HG02759 (cell line): Measurements from ENCODE around the gene MRNIP.

Source experiments
- ATAC-seq: cut with Tn5 transposase; IDR thresholded peaks from one replicate; pipeline ENCODE4 v1.9.1; 2021; ENCODE audit warnings: mild to moderate bottlenecking, moderate library complexity; ENCODE audit not compliant: unreplicated experiment

The MRNIP gene

DNA sequence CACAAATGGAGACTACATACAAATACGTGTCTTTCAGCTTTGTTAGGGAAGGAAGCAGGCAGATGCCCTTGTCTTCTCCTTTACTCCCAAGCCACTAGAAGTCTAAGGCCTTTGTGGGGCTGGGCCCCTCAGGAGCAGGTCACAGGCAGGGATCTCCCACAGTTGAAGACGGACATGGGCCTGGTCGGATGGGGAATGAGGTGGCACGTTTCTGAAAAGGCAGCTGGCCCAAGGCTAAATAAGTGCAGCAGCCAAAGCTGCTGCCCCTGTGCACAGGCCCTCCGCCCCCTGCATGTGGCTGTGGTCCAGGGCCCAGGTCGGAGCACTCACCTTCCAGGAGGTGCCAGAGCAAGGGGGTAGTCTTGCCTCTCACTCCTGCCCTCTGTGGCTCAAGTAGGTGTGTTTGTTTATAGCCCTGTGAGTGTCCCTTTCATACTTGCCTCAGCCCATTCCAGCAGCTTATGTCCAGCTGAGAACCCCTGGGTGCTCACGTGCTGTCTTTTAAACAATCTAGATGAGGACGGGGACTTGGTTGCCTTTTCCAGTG lies 36.1 kb downstream of the MRNIP start:
- no peak for ATAC-seq

DNA sequence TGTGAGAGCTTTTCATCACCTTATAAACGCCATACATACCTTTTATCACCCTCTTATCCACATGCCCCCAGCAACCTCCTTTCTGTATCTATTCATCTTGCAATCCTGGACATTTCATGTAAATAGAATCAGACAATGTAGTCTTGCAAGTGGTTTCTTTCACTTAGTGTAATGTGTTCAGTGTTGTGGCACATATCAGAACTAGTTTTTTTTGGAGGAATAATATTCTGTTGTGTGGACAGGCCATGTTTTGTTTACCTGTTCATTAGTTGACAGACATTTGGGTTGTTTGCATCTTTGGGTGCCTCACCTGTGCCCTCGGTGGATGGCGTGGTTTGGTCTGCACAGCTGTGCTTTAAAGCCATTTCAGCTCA lies 36.6 kb downstream of the MRNIP start:
- no peak for ATAC-seq

DNA sequence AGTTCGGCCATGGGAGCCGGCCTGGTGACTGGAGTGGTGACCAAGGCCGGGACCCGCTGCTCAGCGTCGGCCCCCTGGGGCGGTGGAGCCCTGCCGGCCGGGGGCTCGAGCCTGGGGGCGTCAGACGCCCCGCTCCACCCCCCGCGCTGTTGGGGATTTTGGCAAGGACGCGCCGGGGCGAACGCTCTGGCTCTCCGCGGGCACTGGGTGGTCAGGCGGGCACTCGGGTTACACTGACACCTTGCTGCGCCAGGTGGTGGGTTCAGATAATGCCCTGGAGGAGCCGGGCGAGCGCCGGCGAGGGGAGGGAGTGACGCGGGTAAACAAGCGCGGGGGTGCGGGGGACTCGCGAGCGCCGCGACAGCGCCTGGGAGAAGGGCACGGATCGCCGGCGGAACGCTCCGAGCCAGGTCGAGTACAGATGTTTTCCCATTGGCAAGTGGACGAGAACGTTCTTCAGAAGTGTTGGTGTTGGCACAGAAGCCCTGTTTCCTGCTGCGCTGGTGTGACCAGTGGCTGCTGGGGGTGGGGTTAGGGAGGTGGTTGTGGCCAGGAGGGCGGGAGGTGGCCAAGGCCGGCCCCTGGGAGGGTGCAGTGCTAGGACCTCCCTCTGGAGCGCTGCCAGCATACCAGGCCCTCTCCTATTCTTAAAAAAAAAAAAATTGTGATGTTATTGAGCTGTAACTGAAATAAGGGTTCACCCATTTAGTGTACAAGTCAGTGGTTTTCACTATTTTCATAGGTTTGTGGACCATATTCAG lies 37.1 kb downstream of the MRNIP start:
- ATAC-seq = peak; percentile 43

DNA sequence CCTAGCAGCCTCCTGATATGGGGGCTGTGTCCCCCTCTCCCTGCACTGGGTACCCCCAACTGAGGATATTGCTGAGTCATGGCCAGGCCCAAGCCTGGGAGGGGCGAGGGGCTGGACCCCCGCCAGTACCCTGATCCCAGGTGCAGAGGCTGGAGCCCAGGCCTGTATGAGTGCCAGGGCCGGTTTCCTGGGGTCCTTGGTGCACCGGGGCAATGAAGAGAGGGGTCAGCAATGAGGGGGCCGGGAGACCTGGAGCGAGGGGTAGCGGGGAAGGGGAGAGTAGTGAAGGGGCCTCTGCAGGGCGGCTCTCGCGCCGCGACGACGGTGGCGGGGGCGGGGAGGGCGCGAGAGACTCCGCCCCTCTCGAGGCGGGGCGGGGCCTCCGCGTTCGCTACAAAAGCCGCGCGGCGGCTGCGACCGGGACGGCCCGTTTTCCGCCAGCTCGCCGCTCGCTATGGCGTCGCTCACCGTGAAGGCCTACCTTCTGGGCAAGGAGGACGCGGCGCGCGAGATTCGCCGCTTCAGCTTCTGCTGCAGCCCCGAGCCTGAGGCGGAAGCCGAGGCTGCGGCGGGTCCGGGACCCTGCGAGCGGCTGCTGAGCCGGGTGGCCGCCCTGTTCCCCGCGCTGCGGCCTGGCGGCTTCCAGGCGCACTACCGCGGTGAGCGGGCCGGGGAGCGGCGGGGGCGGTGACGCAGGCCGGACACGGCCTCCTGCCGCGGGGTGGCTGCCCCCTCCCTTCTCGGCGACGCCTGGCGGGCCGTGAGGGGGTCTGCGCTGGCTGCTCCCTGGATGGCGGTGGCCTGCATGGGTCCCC lies 37.9 kb downstream of the MRNIP start, which contains the start of gene SQSTM1:
TSS of gene SQSTM1 (plus strand) at position 423 of the 815 bp plus-strand sequence. CDS start at position 455, 32 bp downstream.
- ATAC-seq = peak; percentile 43

DNA sequence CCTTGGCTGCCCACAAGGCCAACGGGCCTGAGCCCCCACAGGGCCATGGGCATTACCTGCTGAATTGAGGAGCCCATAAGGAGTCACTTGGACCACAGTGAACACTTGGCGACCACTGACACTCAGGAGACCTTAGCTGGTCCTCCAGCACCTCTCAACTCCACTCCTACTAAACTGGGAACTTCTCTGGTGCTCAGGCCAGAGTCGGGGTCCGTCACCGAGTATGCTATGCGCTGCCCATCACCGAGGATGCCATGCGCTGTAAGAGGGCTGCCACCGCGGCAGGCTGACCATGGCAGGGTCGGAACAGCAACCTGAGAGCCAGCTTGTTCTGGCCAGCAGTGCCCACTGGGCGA lies 38.5 kb downstream of the MRNIP start:
- ATAC-seq = no peak

DNA sequence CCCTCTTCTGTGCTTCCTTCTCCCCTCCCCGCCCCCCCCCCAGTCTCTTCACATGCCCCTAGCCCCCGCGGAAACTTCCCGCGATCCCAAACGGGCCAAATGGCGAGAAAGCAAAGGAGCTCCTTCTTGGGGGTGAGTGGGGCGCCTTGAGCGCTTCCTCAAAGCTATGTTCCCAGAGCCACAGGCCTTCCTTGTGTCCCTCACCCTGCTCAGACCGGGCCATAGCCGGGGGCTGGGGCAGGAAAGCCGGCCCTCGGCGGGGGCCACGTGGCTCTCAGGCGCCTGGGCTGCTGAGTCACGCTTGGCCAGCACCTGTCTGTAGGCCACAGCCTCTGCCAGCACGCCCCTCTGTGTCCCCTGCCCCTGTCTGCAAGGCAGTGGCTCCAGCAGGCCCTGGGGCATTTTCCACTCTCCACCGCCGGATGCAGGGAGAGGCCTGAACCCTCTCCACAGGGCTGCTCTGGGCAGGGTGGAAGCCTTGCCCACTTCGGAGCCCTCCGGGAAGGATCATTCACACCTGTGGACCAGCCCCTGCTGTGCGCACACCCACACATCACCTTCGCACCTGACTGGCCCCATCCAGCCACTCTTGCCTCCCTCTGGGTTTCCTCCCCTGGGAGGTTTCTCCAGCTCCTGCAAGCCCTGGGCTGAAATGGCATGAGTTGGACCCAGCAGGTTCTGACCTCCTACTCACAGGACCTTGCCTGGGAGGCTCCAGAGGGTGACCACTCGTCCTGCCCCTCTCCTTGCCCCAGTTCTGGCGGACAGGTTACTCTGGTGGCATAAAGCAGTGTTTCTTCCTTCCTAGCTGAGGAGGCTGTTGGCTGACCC lies 39.1 kb downstream of the MRNIP start:
- peak; percentile 23 for ATAC-seq

DNA sequence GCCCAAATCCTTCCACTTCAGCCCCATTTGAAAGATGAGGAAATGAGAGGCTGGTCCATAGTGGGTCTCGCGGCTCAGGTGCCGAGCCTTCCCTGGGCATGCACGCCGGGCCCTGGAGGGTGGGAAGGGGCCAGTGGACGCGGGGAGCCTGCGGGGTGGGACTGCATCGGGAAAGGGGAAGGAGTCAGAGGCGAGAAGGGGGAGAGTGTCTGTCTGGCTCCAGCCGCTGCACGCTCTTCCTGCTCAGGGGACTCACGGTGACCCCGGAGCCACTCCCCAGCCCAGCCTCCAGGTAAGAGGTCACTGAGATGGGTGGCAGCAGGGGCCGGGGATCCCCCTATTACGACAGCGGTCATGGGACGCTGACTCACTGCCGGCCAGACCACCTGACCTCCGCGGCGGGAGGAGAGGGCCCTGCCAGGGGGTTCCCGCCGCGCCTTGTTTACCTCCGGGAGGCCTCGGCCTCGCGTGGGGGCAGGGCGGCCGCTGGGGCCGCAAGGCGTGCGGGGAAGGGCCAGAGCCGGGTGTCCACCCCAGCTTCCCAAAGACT lies 39.8 kb downstream of the MRNIP start:
- peak; percentile 70 for ATAC-seq

DNA sequence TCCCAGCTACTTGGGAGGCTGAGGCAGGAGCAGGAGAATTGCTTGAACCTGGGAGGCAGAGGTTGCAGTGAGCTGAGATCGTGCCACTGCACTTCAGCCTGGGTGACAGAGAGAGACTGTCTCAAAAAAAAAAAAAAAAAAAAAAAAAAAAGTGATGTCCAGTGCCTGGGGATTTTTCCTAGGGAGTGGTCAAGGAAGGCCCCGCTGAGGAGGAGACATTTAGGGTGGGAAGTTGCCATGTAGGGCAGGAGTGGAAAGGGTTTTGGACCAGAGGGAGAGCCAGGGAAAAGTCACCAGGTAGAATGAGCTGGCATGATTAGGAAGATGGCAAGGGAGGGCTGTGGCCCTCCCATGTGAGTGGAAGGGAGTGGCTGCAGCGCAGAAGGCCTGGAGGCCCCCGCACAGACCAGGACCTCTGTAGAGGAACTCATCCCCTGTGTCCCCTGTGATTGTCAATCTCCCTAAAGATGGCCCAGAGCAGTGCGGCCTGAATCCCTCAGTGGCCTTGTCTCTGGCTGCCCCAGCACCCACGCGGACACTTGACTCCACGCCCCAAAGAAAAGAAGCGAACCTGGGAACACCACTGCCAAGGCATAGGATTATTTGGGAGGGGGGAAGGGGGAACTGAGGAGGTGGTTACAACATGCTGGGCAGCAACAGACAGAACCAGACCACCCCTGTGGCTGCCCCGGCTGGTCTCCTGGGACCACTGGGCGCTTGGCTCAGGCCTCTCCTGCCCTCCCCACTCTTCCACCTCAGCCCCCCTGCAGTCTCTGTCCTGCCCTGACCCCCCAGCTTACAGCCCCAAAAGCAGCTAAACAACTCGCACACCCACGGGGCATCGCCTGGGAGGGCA lies 40.5 kb downstream of the MRNIP start:
- ATAC-seq = no peak

DNA sequence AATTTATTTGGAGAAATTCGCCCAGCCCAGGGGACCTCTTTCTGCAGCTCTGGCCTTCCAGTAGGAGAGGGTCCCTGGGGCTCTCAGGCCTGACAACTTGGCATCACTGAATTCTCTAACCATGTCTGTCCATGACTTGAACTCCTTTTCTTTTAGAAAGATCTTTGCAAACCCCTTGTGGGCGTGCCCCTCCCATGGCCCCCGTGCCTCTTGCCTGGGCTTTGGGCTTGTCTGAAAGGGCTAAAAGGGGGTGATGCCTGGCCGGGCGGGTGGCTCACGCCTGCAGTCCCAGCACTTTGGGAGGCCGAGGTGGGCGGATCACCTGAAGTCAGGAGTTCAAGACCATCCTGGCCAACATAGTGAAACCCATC lies 41.2 kb downstream of the MRNIP start:
- ATAC-seq = no peak

DNA sequence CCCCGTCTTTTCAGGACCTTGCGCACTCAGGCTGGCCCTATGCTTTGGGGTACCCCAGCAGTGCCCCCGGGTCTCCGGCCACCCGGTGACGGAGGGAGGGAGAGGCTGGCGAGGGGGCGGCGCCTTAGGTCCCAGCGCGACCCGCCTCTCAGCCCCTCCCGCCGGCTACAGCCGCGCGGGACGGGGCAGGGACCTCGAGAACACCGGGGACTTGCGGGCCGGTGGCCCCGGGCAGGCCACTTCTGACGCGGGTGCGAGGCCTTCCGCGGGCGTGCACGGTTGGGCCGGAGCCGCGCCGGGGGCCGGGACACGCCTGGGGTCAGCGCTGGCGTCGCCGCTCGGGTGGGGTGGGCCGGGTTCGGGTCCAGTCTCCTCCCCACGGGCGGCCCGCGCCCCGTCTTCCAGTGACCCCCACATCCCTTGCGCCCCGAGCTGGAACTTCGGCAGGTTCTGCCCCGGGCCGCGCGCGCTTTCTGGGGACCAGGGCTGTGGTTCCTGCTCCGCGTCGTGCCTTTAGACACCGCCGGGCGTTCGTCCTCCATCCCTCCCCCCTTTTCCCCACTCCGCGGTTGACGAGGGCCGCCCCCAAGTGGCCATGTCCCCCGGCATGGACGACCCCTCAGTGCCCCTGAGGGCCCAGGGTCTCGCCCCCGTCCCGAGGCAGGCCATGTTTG lies 41.7 kb downstream of the MRNIP start:
- no peak for ATAC-seq

DNA sequence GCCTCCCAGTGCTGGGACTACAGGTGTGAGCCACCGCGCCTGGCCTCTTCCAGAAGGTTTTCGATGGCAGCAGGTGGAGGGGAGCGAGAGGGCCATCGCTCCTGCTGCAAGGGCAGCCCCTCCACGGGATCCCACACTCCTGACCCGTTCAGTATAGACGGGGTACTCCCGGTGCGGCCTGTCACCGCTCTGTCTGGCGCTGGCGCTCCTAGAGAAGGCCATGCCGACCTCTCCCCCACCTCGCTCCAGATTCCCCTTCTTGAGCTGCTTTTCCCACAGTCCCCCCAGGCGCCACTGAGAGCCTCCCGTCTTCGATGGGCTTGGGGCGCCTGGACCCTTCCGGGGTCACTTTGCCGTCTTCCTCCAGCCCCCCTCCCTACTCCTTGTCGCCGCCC lies 42.2 kb downstream of the MRNIP start:
- ATAC-seq = no peak

DNA sequence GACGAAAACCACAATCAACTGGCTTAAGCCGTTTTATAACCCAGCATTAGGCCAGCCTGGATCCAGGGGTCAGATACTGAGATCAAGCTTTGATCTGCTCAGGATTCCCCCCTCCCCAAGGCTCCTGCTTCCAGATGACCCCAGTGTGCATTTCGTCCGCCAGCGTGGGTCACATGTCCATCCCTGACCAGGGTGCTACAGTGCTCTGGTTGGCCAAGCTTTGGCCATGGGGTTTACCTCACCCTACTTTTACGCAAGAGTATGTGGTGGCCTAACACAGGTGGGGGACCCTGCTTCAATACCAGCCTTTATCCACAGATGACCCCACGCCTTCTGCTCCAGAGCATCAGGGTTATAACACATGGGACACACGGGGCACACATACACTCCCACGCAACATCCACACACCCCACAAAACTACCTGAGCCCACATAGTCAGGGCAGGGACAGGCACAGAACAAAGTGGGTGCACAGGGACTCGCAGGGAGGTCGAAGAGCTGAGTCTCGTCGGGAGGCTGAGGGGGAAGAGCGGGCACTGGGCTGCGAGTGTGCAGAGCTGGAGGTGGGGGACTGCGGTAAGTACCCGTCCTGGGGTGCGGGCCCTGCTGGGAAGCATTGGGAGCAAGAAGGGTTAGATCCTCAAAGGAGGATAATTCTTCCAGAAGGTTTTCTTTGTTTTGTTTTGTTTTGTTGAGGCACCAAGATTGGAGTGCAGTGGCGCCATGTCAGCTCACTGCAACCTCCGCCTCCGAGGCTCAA lies 42.9 kb downstream of the MRNIP start:
- ATAC-seq = no peak

DNA sequence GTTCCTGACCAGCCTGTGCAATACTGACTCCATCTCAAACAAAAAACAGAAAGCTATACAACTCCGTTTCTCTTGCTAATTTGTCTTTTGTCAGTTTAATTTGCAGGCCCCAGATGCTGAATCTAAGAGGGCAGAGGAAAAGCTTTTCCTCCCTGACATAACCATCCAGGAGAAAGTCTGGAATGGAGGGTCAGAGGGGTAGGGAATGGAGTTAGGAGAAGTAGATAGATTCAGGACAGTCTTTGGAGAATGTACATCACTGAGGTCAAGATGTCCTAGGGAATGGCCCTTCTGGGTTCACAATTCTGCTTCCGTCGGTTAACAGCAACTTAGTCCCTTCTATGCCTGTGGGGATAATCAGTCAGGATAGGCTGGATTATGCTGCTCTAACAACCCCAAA lies 44.5 kb downstream of the MRNIP start:
- no peak for ATAC-seq

DNA sequence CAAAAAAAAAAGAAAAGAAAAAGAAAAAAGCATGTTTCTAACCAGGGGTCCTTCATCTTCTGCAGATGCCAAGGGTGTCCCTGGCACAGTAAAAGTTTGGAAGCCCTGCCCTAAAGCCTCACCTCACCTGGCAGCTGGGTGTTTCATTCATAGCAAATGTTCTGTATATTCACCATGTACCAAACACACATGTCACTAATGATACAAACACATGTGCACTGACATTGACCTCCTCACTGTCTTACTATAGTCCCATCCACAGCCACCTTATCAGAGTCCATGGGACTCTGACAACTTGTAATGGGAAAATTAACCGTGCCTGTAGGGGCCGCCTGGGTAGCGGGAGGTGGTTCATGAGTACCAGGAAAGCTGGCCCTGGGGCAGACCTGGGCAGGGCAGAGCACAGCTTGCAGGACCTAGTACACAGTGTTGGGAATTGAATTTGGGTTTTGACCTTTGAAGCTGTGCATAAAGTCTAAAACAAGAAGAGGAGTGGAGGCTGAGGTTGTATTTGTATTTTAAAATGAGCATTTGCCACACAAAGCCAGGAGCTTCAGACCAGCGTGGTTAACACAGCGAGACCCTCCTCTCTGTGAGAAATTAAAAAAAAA lies 45.5 kb downstream of the MRNIP start:
- no peak for ATAC-seq

DNA sequence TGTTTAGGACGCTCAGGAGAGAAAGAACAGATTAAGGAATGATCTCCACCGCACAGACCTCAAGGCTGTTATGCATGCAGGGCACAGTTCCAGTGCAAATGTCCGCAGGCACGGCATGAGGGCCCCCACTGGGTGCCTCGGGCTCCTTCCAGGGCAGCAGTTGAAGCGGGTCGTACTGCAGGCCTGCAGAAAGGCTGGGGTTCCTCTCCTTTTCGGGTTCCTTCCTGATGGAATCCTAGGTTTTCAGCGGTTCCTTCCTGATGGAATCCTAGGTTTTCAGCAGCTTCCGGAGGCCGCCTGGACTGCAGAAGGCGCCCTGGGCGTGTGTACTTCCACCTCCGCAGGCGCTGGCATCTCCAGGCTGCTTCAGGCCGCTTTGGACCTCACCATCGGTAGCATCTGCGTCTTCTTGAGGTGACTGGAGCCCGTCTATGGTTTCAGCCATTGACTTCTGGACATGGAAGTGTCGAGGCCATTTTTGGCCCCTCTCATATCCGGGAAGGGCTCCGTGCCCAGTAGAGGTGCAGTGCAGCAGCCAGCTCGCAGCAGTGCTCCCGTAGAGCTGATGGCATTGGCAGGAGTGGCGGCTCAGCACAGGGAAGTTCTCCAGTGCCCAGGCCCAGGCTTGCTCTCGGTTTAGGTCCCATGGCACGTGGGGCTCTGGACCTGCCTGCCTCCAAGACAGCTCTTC lies 46.3 kb downstream of the MRNIP start:
- ATAC-seq = no peak

DNA sequence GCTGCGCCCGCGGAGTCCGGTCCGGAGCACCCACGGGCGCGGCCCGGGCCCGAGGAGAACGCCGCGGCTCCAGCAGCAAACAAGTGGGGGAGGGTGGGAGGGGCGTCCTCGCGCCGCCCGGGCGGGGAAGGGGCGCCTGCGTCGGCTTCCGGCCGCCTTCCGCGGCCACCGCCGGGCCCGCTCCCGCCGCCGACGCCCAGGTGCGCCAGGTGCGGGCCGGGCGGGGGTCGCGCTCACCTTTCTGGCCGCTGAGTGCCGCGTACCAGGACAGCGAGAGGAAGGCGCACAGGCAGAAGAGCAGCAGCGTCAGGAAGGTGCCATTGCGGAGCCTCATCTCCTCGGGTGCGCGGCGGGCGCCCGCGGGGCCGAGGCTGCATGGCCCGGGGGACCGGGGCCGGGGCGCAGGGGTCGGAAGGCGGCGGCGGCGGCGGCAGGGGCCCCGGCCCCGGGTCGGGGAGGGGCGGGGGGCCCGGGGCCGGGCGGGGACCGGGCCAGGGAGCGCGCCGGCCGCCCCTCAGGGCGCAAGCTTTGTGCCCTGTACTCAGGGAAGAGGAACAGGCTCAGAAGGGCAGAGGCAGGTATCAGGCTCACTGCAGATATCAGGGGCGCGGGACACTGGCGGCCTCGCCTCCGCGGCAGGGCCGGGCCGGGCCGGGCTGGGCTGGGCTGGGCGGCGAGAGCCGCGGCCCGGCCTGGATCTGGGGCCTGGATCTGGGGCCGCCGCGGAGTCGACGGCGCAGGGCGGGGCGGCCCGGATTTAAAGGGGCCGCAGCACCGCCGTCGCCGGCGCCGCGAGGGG lies 52.2 kb downstream of the MRNIP start, which contains the start of gene MGAT4B:
TSS of gene MGAT4B (minus strand) at position 617 of the 799 bp plus-strand sequence. CDS start at position 334, 283 bp downstream.
- ATAC-seq = peak; percentile 74
